Effector memory CD8-positive, alpha-beta T cell (primary cell): Measurements from ENCODE around the gene SAMM50.

Experiments
- ATAC-seq: fragments of 150-1000 bp; cut with Tn5 transposase; replicated peaks from 2 replicates; pipeline ENCODE4 v1.10.0; 2021; ENCODE audit warnings: mild to moderate bottlenecking, moderate library complexity
- DNase-seq, 3 experiments: peaks; one replicate each; pipeline ENCODE4 v3.0.0; 2021
- H3K27ac Mint-ChIP-seq, 2 donors: one replicate each; pipeline ENCODE4 v1.8.0; 2022; ENCODE audit warnings: mild to moderate bottlenecking in 2 of 2, mixed read lengths in 2 of 2, moderate library complexity in 2 of 2
- H3K27me3 Mint-ChIP-seq, 2 donors: one replicate each; pipeline ENCODE4 v1.8.0; 2022; ENCODE audit warnings: mixed read lengths in 2 of 2
- H3K36me3 Mint-ChIP-seq: one replicate; pipeline ENCODE4 v1.8.0; 2022; ENCODE audit warnings: mild to moderate bottlenecking, moderate library complexity, mixed read lengths; ENCODE audit not compliant: insufficient read depth
- H3K4me1 Mint-ChIP-seq, 2 donors: one replicate each; pipeline ENCODE4 v1.8.0; 2022; ENCODE audit warnings: low read depth in 2 of 2, mixed read lengths in 2 of 2
- H3K4me3 Mint-ChIP-seq, 2 donors: one replicate each; pipeline ENCODE4 v1.8.0; 2022; ENCODE audit warnings: mild to moderate bottlenecking in 2 of 2, mixed read lengths in 2 of 2, moderate library complexity in 2 of 2
- H3K9me3 Mint-ChIP-seq, 2 donors: one replicate each; pipeline ENCODE4 v1.8.0; 2022; ENCODE audit warnings: mixed read lengths in 2 of 2

Gene SAMM50

GRCh38 chr22:43925433-43926348 is 29.6 kb upstream of the SAMM50 start:
- Mint-ChIP-seq H3K36me3 (peaks cover 3% of the 10 kb centered on the region), H3K4me3 (peak overlapping the region; percentile 70 to 80), H3K9me3 (no peaks in the 10 kb centered on the region), H3K27me3 (peaks cover 3 to 71% of the 10 kb centered on the region in 2 donors), H3K4me1 (peaks cover 5 to 10% of the 10 kb centered on the region in 2 donors), H3K27ac (no peak overlapping the region)
- ATAC-seq (no peak), DNase-seq (no peak)

- H3K36me3 Mint-ChIP-seq: peaks cover 3% of the 10 kb centered on the region
- DNase-seq (no peak), ATAC-seq (no peak)
- no peak overlapping the region for H3K27ac Mint-ChIP-seq
- peaks cover 5 to 67% of the 10 kb centered on the region in 2 donors for H3K27me3 Mint-ChIP-seq
- H3K4me3 Mint-ChIP-seq: no peak overlapping the region
- peaks cover 5 to 10% of the 10 kb centered on the region in 2 donors for H3K4me1 Mint-ChIP-seq
- H3K9me3 Mint-ChIP-seq: no peaks in the 10 kb centered on the region
These were observed 28.9 kb upstream of the SAMM50 start for GRCh38 chr22:43926349-43926710.

- H3K4me1 Mint-ChIP-seq: peaks cover 0 to 6% of the 10 kb centered on the region in 2 donors
- no peak overlapping the region for H3K27ac Mint-ChIP-seq
- H3K4me3 Mint-ChIP-seq: no peak overlapping the region
These were observed 26.8 kb upstream of the SAMM50 start for GRCh38 chr22:43928468-43928867.

GRCh38 chr22:43928908-43929307 is 26.3 kb upstream of the SAMM50 start:
- H3K36me3 Mint-ChIP-seq: peaks cover 3% of the 10 kb centered on the region
- H3K4me3 Mint-ChIP-seq: no peak overlapping the region
- ATAC-seq: no peak
- peaks cover 10 to 58% of the 10 kb centered on the region in 2 donors for H3K27me3 Mint-ChIP-seq
- no peak overlapping the region for H3K27ac Mint-ChIP-seq
- no peaks in the 10 kb centered on the region for H3K9me3 Mint-ChIP-seq
- peaks cover 0 to 5% of the 10 kb centered on the region in 2 donors for H3K4me1 Mint-ChIP-seq
- no peak for DNase-seq

More at GRCh38 chr22:43928468-43928867, 26.8 kb upstream of the SAMM50 start:
- H3K27me3 Mint-ChIP-seq: peaks cover 6 to 58% of the 10 kb centered on the region in 2 donors
- no peak for ATAC-seq
- no peaks in the 10 kb centered on the region for H3K9me3 Mint-ChIP-seq
- H3K36me3 Mint-ChIP-seq: peaks cover 3% of the 10 kb centered on the region
- no peak for DNase-seq

- H3K4me1 Mint-ChIP-seq: no peaks in the 10 kb centered on the region
- H3K27ac Mint-ChIP-seq: no peak overlapping the region
- H3K36me3 Mint-ChIP-seq: peaks cover 3% of the 10 kb centered on the region
- no peaks in the 10 kb centered on the region for H3K9me3 Mint-ChIP-seq
- no peak for DNase-seq
- H3K27me3 Mint-ChIP-seq: peaks cover 26 to 69% of the 10 kb centered on the region in 2 donors
- no peak overlapping the region for H3K4me3 Mint-ChIP-seq
- no peak for ATAC-seq
These were observed 23.5 kb upstream of the SAMM50 start for GRCh38 chr22:43931771-43932170.

- ATAC-seq (no peak), DNase-seq (no peak)
- Mint-ChIP-seq H3K4me1 (peaks cover 0 to 4% of the 10 kb centered on the region in 2 donors), H3K4me3 (no peak overlapping the region), H3K36me3 (peaks cover 3% of the 10 kb centered on the region), H3K27me3 (peaks cover 55 to 60% of the 10 kb centered on the region in 2 donors), H3K27ac (no peak overlapping the region), H3K9me3 (no peaks in the 10 kb centered on the region)
These were observed 13.8 kb upstream of the SAMM50 start for GRCh38 chr22:43941449-43941848.

- no peak overlapping the region for H3K4me3 Mint-ChIP-seq
- H3K27me3 Mint-ChIP-seq: peaks cover 35 to 38% of the 10 kb centered on the region in 2 donors
- no peak for DNase-seq
- no peak for ATAC-seq
- H3K9me3 Mint-ChIP-seq: no peaks in the 10 kb centered on the region
- H3K27ac Mint-ChIP-seq: no peak overlapping the region
- peaks cover 0 to 4% of the 10 kb centered on the region in 2 donors for H3K4me1 Mint-ChIP-seq
- H3K36me3 Mint-ChIP-seq: peaks cover 4% of the 10 kb centered on the region
These were observed 10.4 kb upstream of the SAMM50 start for GRCh38 chr22:43944670-43945430.

GRCh38 chr22:43945632-43946383 is 9.4 kb upstream of the SAMM50 start:
- no peak overlapping the region for H3K4me3 Mint-ChIP-seq
- no peaks in the 10 kb centered on the region for H3K9me3 Mint-ChIP-seq
- peaks cover 4% of the 10 kb centered on the region for H3K36me3 Mint-ChIP-seq
- H3K27ac Mint-ChIP-seq: no peak overlapping the region
- H3K4me1 Mint-ChIP-seq: peaks cover 0 to 4% of the 10 kb centered on the region in 2 donors
- ATAC-seq (peak; percentile 99), DNase-seq (peak; percentile 56 to 65 (median 61))
- H3K27me3 Mint-ChIP-seq: peaks cover 35 to 38% of the 10 kb centered on the region in 2 donors

GRCh38 chr22:43946384-43946667 is 8.9 kb upstream of the SAMM50 start:
- ATAC-seq: peak; percentile 11
- DNase-seq: no peak
- H3K9me3 Mint-ChIP-seq: no peaks in the 10 kb centered on the region
- peaks cover 4% of the 10 kb centered on the region for H3K36me3 Mint-ChIP-seq
- no peak overlapping the region for H3K27ac Mint-ChIP-seq
- no peak overlapping the region for H3K4me3 Mint-ChIP-seq
- peaks cover 0 to 4% of the 10 kb centered on the region in 2 donors for H3K4me1 Mint-ChIP-seq
- H3K27me3 Mint-ChIP-seq: peaks cover 36 to 39% of the 10 kb centered on the region in 2 donors

- Mint-ChIP-seq H3K9me3 (no peaks in the 10 kb centered on the region), H3K27me3 (peaks cover 27 to 37% of the 10 kb centered on the region in 2 donors), H3K4me3 (no peak overlapping the region), H3K36me3 (peaks cover 4% of the 10 kb centered on the region), H3K4me1 (peaks cover 2 to 4% of the 10 kb centered on the region in 2 donors), H3K27ac (no peak overlapping the region)
- no peak for DNase-seq
- no peak for ATAC-seq
These were observed 6.3 kb upstream of the SAMM50 start for GRCh38 chr22:43948836-43949406.

- H3K36me3 Mint-ChIP-seq: peaks cover 16% of the 10 kb centered on the region
- no peak for DNase-seq
- ATAC-seq: no peak
These were observed 3.9 kb upstream of the SAMM50 start for GRCh38 chr22:43951391-43951790.

GRCh38 chr22:43951966-43952365 is 3.3 kb upstream of the SAMM50 start:
- Mint-ChIP-seq H3K27me3 (peaks cover 11 to 14% of the 10 kb centered on the region in 2 donors), H3K4me3 (no peak overlapping the region), H3K9me3 (no peaks in the 10 kb centered on the region), H3K4me1 (peaks cover 24 to 27% of the 10 kb centered on the region in 2 donors), H3K27ac (no peak overlapping the region), H3K36me3 (peaks cover 16% of the 10 kb centered on the region)
- DNase-seq (no peak), ATAC-seq (no peak)

More at GRCh38 chr22:43951391-43951790, 3.9 kb upstream of the SAMM50 start:
- H3K27me3 Mint-ChIP-seq: peaks cover 11 to 14% of the 10 kb centered on the region in 2 donors
- no peak overlapping the region for H3K27ac Mint-ChIP-seq
- H3K4me1 Mint-ChIP-seq: peaks cover 19 to 21% of the 10 kb centered on the region in 2 donors
- H3K4me3 Mint-ChIP-seq: no peak overlapping the region
- H3K9me3 Mint-ChIP-seq: no peaks in the 10 kb centered on the region
